ENCODE results near the gene RFC4.

DNA sequence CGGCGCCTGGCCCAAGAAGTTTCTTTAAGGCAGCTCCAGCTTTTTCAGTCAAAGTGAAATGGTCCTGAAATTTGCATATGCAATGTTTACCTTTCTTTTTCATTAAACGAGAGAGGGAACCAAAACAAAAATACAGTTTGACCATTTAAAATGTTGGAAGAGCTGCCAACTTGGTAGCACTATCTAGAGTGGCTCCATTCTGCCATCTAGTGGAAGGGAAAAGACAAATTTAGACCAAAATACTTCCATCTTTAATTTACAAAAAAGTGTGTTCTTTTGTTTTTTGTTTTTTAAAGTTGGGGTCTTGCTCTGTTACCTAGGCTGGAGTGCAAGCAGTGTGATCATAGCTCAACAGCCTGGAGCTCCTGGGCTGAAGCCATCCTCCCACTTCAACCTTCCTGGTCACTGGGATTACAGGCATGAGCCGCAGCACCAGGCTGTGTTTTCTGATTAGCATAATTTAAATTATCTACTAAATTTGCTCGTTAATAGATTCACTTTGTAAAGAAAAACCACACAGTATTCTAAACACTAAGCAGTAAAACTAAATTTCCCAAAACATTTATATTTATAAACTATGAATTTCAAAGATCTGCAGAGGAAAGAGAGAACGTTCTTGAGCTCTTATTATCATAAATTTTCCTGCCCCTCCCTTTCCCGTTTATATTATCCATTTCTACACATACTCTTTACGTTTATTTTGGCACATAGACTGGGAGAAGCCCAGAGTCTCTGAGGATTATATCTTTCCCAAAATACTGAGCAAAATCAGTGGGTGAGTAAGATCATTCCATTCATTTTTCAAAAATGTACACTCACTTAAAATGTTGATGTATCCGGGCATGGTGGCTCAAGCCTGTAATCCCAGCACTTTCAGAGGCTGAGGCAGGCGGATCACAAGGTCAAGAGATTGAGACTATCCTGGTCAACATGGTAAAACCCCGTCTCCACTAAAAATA, 15.4 kb upstream of the RFC4 start:
- TF ChIP-seq POLR2A (IDR thresholded peaks at IDR 0.05) (no peak), POLR2AphosphoS5 (IDR thresholded peaks at IDR 0.05) (no peak), CTCF (IDR thresholded peaks at IDR 0.05) (peak in 3 of 4 experiments; percentile 52 to 60 (median 57)), EP300 (IDR thresholded peaks at IDR 0.05) (no peak)

Measured in gastroesophageal sphincter (tissue), 3 donors.